Fibroblast of lung (primary cell): Measurements from ENCODE around the gene LUC7L3.

Experiments
- CTCF ChIP-seq, 2 donors: IDR thresholded peaks in 1 of 2; conservative IDR thresholded peaks in 1 of 2; 1 replicate in 1 of 2; 2 replicates in 1 of 2; pipeline ENCODE4 v1.5.1; 2011 to 2012; ENCODE audit warnings: low read length in 2 of 2, control low read depth in 1 of 2, inconsistent platforms in 1 of 2, low read depth in 1 of 2, mild to moderate bottlenecking in 1 of 2
- EZH2 ChIP-seq: IDR thresholded peaks from 2 replicates; pipeline ENCODE4 v1.5.1; 2012; ENCODE audit warnings: low read length, control low read depth, mild to moderate bottlenecking; ENCODE audit errors: missing control alignments

DNA sequence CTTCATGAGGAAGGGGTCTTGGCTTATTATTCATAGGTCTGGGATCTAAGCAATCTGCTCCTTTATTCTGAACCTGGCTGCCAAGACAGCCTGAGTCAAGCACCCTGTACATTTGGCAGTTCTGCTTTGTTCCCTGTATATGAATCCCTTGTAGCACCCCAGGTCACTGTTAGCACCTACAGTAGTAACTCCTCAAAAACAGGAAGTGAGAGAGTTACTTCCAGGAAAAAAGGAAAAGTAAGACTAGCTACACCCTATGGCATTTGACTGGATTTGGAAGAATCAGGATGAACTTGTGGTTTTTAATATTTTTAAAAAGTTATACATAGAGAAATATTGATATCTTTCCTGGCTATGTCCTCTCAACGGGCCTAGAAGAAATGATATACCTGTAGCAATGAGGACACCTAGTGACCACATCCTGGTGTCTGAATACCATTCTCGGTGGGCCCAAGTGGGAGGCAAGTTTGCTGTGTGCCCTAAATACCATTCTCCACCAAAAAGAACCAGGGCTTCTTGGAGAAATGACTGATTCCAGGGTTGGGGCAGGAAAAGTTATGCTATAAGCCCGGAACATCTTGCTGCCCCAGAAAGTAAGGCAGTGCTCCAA is 21.6 kb upstream of the LUC7L3 start:
- TF ChIP-seq CTCF (conservative IDR thresholded peaks at IDR 0.05 in 1 of 2, IDR thresholded peaks at IDR 0.05 in 1 of 2; ENCODE audit: low read depth in 1 of 2, low read length in 2 of 2) = no peak
- no peak for TF ChIP-seq EZH2
